ENCODE data around the gene G6PC3.
A peak's percentile ranks its signal among the peaks of the same experiment; 100 is the strongest.

G6PC3 gene

GRCh38 chr17:44086364-44087311, 16.1 kb downstream of the G6PC3 start:
- Histone ChIP-seq H3K36me3 (ENCODE audit: control insufficient read depth in 2 of 2, insufficient read depth in 1 of 2, low read length in 2 of 2) (peaks cover 8 to 56% of the 10 kb centered on the region in 2 experiments; a peak in 2 of 3 replicates), H3K9me3 (ENCODE audit: control insufficient read depth, insufficient read depth, low read depth, low read length) (no peaks in the 10 kb centered on the region), H3K4me1 (ENCODE audit: control insufficient read depth, insufficient read depth, low read length) (peaks cover 10% of the 10 kb centered on the region), H3K4me3 (ENCODE audit: low read depth, low read length) (no peak overlapping the region), H3K27ac (ENCODE audit: extremely low read depth, low read depth, low read length) (peak overlapping the region; percentile 25; the same call in 1 of the 2 replicates)
- ChIA-PET CTCF (interaction anchor here (0.6 to 8.1 kb wide), 14 partner anchors 9 to 1174 kb away, joined by 3 to 98 read pairs (median 4); partner anchors contain the start of gene HDAC5), POLR2A (interaction anchor here (0.6 to 2.4 kb wide), 15 partner anchors 9 to 238 kb away, joined by 3 to 13 read pairs (median 4); partner anchors contain the start of genes G6PC3, HDAC5, LSM12 and SLC25A39)
- TF ChIP-seq ZNF660 (tag by site-specific recombination; IDR thresholded peaks at IDR 0.05) (0 out of 2 replicates have a peak, but pooled peaks have one; percentile 62), KLF1 (tag by site-specific recombination; IDR thresholded peaks at IDR 0.05) (peak; percentile 72), KLF8 (tag by site-specific recombination; IDR thresholded peaks at IDR 0.05) (peak; percentile 38; the same call in 1 of the 2 replicates), ZNF692 (tag by site-specific recombination; IDR thresholded peaks at IDR 0.05) (0 out of 2 replicates have a peak, but pooled peaks have one; percentile 30), WT1 (tag by site-specific recombination; IDR thresholded peaks at IDR 0.05) (peak; percentile 73), PRDM1 (tag by site-specific recombination; IDR thresholded peaks at IDR 0.05) (no peak), SP2 (tag by site-specific recombination; IDR thresholded peaks at IDR 0.05) (peak; percentile 48), ZNF473 (tag by site-specific recombination; IDR thresholded peaks at IDR 0.05) (no peak), ZBTB1 (tag by site-specific recombination; IDR thresholded peaks at IDR 0.05) (0 out of 2 replicates have a peak, but pooled peaks have one; percentile 28), MEIS1 (CRISPR knock-in tag; IDR thresholded peaks at IDR 0.05; ENCODE audit: borderline replicate concordance) (no peak), GLIS1 (tag by site-specific recombination; IDR thresholded peaks at IDR 0.05) (peak; percentile 26; the same call in 1 of the 2 replicates), ZNF561 (tag by site-specific recombination; IDR thresholded peaks at IDR 0.05; ENCODE audit: borderline replicate concordance) (no peak), ZNF791 (tag by site-specific recombination; IDR thresholded peaks at IDR 0.05) (no peak), ZSCAN4 (tag by site-specific recombination; IDR thresholded peaks at IDR 0.05) (peak; percentile 87), EGR2 (tag by site-specific recombination; IDR thresholded peaks at IDR 0.05; ENCODE audit: low read depth) (peak; percentile 58; the same call in 1 of the 2 replicates), ZNF830 (tag by site-specific recombination; IDR thresholded peaks at IDR 0.05; ENCODE audit: low read depth) (no peak), ZBTB21 (tag by site-specific recombination; IDR thresholded peaks at IDR 0.05) (peak; percentile 37; the same call in 1 of the 2 replicates), ZFHX2 (tag by site-specific recombination; conservative IDR thresholded peaks at IDR 0.05) (peak; percentile 94), ZNF362 (tag by site-specific recombination; IDR thresholded peaks at IDR 0.05) (no peak), TCF7L2 (IDR thresholded peaks at IDR 0.05; ENCODE audit: borderline replicate concordance, low read depth, low read length) (peak; percentile 33; the same call in 1 of the 2 replicates), ZNF341 (tag by site-specific recombination; IDR thresholded peaks at IDR 0.05; ENCODE audit: low read depth) (peak; percentile 79)
- TF ChIP-seq, protein P1, sequence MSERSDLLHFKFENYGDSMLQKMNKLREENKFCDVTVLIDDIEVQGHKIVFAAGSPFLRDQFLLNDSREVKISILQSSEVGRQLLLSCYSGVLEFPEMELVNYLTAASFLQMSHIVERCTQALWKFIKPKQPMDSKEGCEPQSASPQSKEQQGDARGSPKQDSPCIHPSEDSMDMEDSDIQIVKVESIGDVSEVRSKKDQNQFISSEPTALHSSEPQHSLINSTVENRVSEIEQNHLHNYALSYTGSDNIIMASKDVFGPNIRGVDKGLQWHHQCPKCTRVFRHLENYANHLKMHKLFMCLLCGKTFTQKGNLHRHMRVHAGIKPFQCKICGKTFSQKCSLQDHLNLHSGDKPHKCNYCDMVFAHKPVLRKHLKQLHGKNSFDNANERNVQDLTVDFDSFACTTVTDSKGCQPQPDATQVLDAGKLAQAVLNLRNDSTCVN (tag by site-specific recombination; optimal IDR thresholded peaks at IDR 0.05) = peak; percentile 63
- TF ChIP-seq, protein P2, sequence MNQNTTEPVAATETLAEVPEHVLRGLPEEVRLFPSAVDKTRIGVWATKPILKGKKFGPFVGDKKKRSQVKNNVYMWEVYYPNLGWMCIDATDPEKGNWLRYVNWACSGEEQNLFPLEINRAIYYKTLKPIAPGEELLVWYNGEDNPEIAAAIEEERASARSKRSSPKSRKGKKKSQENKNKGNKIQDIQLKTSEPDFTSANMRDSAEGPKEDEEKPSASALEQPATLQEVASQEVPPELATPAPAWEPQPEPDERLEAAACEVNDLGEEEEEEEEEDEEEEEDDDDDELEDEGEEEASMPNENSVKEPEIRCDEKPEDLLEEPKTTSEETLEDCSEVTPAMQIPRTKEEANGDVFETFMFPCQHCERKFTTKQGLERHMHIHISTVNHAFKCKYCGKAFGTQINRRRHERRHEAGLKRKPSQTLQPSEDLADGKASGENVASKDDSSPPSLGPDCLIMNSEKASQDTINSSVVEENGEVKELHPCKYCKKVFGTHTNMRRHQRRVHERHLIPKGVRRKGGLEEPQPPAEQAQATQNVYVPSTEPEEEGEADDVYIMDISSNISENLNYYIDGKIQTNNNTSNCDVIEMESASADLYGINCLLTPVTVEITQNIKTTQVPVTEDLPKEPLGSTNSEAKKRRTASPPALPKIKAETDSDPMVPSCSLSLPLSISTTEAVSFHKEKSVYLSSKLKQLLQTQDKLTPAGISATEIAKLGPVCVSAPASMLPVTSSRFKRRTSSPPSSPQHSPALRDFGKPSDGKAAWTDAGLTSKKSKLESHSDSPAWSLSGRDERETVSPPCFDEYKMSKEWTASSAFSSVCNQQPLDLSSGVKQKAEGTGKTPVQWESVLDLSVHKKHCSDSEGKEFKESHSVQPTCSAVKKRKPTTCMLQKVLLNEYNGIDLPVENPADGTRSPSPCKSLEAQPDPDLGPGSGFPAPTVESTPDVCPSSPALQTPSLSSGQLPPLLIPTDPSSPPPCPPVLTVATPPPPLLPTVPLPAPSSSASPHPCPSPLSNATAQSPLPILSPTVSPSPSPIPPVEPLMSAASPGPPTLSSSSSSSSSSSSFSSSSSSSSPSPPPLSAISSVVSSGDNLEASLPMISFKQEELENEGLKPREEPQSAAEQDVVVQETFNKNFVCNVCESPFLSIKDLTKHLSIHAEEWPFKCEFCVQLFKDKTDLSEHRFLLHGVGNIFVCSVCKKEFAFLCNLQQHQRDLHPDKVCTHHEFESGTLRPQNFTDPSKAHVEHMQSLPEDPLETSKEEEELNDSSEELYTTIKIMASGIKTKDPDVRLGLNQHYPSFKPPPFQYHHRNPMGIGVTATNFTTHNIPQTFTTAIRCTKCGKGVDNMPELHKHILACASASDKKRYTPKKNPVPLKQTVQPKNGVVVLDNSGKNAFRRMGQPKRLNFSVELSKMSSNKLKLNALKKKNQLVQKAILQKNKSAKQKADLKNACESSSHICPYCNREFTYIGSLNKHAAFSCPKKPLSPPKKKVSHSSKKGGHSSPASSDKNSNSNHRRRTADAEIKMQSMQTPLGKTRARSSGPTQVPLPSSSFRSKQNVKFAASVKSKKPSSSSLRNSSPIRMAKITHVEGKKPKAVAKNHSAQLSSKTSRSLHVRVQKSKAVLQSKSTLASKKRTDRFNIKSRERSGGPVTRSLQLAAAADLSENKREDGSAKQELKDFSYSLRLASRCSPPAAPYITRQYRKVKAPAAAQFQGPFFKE (tag by site-specific recombination; IDR thresholded peaks at IDR 0.05; ENCODE audit: borderline replicate concordance) = no peak
- TF ChIP-seq, protein P3, sequence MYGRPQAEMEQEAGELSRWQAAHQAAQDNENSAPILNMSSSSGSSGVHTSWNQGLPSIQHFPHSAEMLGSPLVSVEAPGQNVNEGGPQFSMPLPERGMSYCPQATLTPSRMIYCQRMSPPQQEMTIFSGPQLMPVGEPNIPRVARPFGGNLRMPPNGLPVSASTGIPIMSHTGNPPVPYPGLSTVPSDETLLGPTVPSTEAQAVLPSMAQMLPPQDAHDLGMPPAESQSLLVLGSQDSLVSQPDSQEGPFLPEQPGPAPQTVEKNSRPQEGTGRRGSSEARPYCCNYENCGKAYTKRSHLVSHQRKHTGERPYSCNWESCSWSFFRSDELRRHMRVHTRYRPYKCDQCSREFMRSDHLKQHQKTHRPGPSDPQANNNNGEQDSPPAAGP (tag by site-specific recombination; IDR thresholded peaks at IDR 0.05) = peak; percentile 84
